HepG2 (cell line): ENCODE results near the gene C11orf54. TPM values are rescaled to one million over a fixed set of nuclear protein-coding genes. Genes with fewer than 3 reads are reported as not detected.

Experiments
- ARID4A ChIP-seq: sonication (generic); formaldehyde crosslinking; IDR thresholded peaks from 2 replicates; pipeline ENCODE4 v1.5.0; 2020; ENCODE audit warnings: mild to moderate bottlenecking, missing genetic modification reagents, borderline replicate concordance
- FOXK2 ChIP-seq: fragments of 450-650 bp; IDR thresholded peaks from 2 replicates; pipeline ENCODE4 v1.6.1; 2016
- PPARG ChIP-seq: conservative IDR thresholded peaks from 2 replicates; pipeline ENCODE4 v1.6.1; 2016; ENCODE audit warnings: missing biosample characterization, missing genetic modification reagents
- RARA ChIP-seq: IDR thresholded peaks from 2 replicates; pipeline ENCODE4 v1.6.1; 2016; ENCODE audit warnings: missing genetic modification reagents, missing compliant biosample characterization
- REXO4 ChIP-seq: sonication (generic); formaldehyde crosslinking; IDR thresholded peaks from 2 replicates; pipeline ENCODE4 v1.8.0; 2022; ENCODE audit warnings: missing genetic modification reagents, mild to moderate bottlenecking, borderline replicate concordance
- SMAD9 ChIP-seq: sonication (generic); formaldehyde crosslinking; IDR thresholded peaks from 2 replicates; pipeline ENCODE4 v1.5.1; 2020; ENCODE audit warnings: mild to moderate bottlenecking, missing genetic modification reagents
- TAF15 ChIP-seq: fragments of 200-400 bp; formaldehyde crosslinking; IDR thresholded peaks from one replicate; pipeline ENCODE4 v1.6.1; 2018; ENCODE audit warnings: mild to moderate bottlenecking, low read depth, low read length; ENCODE audit not compliant: poor library complexity, severe bottlenecking
- TRIM24 ChIP-seq: sonication (generic); formaldehyde crosslinking; IDR thresholded peaks from 2 replicates; pipeline ENCODE4 v1.8.0; 2022; ENCODE audit warnings: mild to moderate bottlenecking, missing genetic modification reagents
- ZFP41 ChIP-seq: sonication (generic); formaldehyde crosslinking; IDR thresholded peaks from 2 replicates; pipeline ENCODE4 v1.4.0; 2020; ENCODE audit warnings: mild to moderate bottlenecking, missing genetic modification reagents, borderline replicate concordance
- ZHX1 ChIP-seq: sonication (generic); formaldehyde crosslinking; IDR thresholded peaks from 2 replicates; pipeline ENCODE4 v1.8.1; 2022; ENCODE audit warnings: low read depth, mild to moderate bottlenecking, missing genetic modification reagents
- ZNF17 ChIP-seq: sonication (generic); formaldehyde crosslinking; IDR thresholded peaks from 2 replicates; pipeline ENCODE4 v1.5.0; 2020; ENCODE audit warnings: mild to moderate bottlenecking, missing genetic modification reagents
- ZNF251 ChIP-seq: sonication (generic); formaldehyde crosslinking; IDR thresholded peaks from 2 replicates; pipeline ENCODE4 v1.9.0; 2021; ENCODE audit warnings: mild to moderate bottlenecking, missing genetic modification reagents
- ZNF451 ChIP-seq: sonication (generic); formaldehyde crosslinking; IDR thresholded peaks from 2 replicates; pipeline ENCODE4 v1.5.0; 2020; ENCODE audit warnings: mild to moderate bottlenecking, missing genetic modification reagents
- polyA plus RNA-seq, 8 experiments: library from polyadenylated mRNA; depleted of rRNA in 3 of 8; stranded (reverse) in 7 of 8; unstranded in 1 of 8; fragments of >200 nt; fragmentation: Illumina TruSeq in 4 of 8; extraction: Trizol in 4 of 8; gene quantifications; 2 replicates each; pipeline versions ENCODE4 v1.2.1 to v1.2.3, GENCODE V29; 2011 to 2016; ENCODE audit warnings: low read depth in 4 of 8, missing spikeins in 1 of 8, mixed read lengths in 1 of 8; ENCODE audit not compliant: insufficient read depth in 1 of 8
- total RNA-seq, 5 experiments: library from RNA; depleted of rRNA; stranded (reverse); fragments of >200 nt; fragmentation: Illumina TruSeq; extraction: Trizol; gene quantifications; 2 replicates each; pipeline ENCODE4 v1.2.3, GENCODE V29; 2016; ENCODE audit warnings: low read depth in 1 of 5
- TF ChIP-seq, protein P1 (sequence below): sonication (generic); formaldehyde crosslinking; IDR thresholded peaks from 2 replicates; pipeline ENCODE4 v1.4.0; 2020; ENCODE audit warnings: missing genetic modification reagents, borderline replicate concordance
- TF ChIP-seq, protein P2 (sequence below): IDR thresholded peaks from 2 replicates; pipeline ENCODE4 v1.6.1; 2018; ENCODE audit warnings: missing genetic modification reagents
- TF ChIP-seq, protein P3 (sequence below): sonication (generic); IDR thresholded peaks from 2 replicates; pipeline ENCODE4 v1.6.1; 2016; ENCODE audit warnings: low read depth, borderline replicate concordance

C11orf54 gene
- total and polyA plus RNA-seq, 2 of the 13 experiments (the other 11 are each of a cell fraction or from before 2014, with no cell fraction given): 42.7 to 50.1 TPM

DNA sequence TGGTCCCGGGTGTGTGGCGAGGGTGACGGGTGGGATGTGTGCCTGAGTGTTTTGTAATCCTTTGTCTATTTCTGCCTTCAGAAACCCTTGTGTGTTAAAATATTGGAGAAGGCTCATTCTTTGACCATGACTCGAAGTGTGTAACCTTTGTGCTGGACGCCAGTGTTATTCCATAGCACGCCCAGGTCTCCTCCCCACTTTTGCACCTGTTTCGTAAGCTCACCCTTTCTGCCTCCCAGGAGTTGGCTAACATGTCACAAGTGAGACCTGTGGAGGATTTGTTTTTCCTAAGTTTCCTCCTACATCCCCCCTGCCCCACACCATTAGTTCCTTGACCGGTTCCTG, 382 bp downstream of the C11orf54 start (continued):
- TF ChIP-seq ZHX1 (CRISPR knock-in tag) (0 out of 2 replicates have a peak, but pooled peaks have one; percentile 1), SMAD9 (CRISPR knock-in tag) (no peak), REXO4 (CRISPR knock-in tag) (no peak), TRIM24 (CRISPR knock-in tag) (no peak), RARA (0 out of 2 replicates have a peak, but pooled peaks have one; percentile 40), ZFP41 (CRISPR knock-in tag) (no peak), TAF15 (no peak), PPARG (CRISPR knock-in tag) (0 out of 2 replicates have a peak, but pooled peaks have one; percentile 15), ARID4A (CRISPR knock-in tag) (0 out of 2 replicates have a peak, but pooled peaks have one; percentile 13), FOXK2 (no peak), ZNF251 (CRISPR knock-in tag) (no peak), ZNF17 (no peak), ZNF451 (no peak)
- TF ChIP-seq, protein P1, sequence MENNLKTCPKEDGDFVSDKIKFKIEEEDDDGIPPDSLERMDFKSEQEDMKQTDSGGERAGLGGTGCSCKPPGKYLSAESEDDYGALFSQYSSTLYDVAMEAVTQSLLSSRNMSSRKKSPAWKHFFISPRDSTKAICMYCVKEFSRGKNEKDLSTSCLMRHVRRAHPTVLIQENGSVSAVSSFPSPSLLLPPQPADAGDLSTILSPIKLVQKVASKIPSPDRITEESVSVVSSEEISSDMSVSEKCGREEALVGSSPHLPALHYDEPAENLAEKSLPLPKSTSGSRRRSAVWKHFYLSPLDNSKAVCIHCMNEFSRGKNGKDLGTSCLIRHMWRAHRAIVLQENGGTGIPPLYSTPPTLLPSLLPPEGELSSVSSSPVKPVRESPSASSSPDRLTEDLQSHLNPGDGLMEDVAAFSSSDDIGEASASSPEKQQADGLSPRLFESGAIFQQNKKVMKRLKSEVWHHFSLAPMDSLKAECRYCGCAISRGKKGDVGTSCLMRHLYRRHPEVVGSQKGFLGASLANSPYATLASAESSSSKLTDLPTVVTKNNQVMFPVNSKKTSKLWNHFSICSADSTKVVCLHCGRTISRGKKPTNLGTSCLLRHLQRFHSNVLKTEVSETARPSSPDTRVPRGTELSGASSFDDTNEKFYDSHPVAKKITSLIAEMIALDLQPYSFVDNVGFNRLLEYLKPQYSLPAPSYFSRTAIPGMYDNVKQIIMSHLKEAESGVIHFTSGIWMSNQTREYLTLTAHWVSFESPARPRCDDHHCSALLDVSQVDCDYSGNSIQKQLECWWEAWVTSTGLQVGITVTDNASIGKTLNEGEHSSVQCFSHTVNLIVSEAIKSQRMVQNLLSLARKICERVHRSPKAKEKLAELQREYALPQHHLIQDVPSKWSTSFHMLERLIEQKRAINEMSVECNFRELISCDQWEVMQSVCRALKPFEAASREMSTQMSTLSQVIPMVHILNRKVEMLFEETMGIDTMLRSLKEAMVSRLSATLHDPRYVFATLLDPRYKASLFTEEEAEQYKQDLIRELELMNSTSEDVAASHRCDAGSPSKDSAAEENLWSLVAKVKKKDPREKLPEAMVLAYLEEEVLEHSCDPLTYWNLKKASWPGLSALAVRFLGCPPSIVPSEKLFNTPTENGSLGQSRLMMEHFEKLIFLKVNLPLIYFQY (CRISPR knock-in tag): no peak
- TF ChIP-seq, protein P2, sequence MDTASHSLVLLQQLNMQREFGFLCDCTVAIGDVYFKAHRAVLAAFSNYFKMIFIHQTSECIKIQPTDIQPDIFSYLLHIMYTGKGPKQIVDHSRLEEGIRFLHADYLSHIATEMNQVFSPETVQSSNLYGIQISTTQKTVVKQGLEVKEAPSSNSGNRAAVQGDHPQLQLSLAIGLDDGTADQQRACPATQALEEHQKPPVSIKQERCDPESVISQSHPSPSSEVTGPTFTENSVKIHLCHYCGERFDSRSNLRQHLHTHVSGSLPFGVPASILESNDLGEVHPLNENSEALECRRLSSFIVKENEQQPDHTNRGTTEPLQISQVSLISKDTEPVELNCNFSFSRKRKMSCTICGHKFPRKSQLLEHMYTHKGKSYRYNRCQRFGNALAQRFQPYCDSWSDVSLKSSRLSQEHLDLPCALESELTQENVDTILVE (CRISPR knock-in tag): no peak
- TF ChIP-seq, protein P3, sequence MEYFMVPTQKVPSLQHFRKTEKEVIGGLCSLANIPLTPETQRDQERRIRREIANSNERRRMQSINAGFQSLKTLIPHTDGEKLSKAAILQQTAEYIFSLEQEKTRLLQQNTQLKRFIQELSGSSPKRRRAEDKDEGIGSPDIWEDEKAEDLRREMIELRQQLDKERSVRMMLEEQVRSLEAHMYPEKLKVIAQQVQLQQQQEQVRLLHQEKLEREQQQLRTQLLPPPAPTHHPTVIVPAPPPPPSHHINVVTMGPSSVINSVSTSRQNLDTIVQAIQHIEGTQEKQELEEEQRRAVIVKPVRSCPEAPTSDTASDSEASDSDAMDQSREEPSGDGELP: 0 out of 2 replicates have a peak, but pooled peaks have one; percentile 25
